ACC112 (cell line): ENCODE data around the gene ST3GAL4.

ENCODE experiments used
- H2AFZ ChIP-seq: fragments of 200-600 bp; sonication (generic); one replicate; pipeline ENCODE4 v1.6.0; 2017; ENCODE audit warnings: antibody characterized with exemption, low read length; ENCODE audit not compliant: unreplicated experiment
- H3K27ac ChIP-seq: fragments of 200-600 bp; sonication (generic); 2 replicates; pipeline ENCODE4 v1.5.1; 2014; ENCODE audit warnings: low read depth, mild to moderate bottlenecking, antibody characterized with exemption, low read length, moderate library complexity
- H3K27me3 ChIP-seq: fragments of 200-600 bp; sonication (generic); 2 replicates; pipeline ENCODE4 v1.6.1; 2014; ENCODE audit warnings: mild to moderate bottlenecking, antibody characterized with exemption, low read length, moderate library complexity, mixed read lengths; ENCODE audit not compliant: insufficient read depth
- H3K36me3 ChIP-seq: fragments of 200-600 bp; sonication (generic); 2 replicates; pipeline ENCODE4 v1.6.1; 2016; ENCODE audit warnings: mild to moderate bottlenecking, antibody characterized with exemption, low read length, moderate library complexity, mixed read lengths; ENCODE audit not compliant: insufficient read depth
- H3K4me1 ChIP-seq: fragments of 200-600 bp; sonication (generic); one replicate; pipeline ENCODE4 v1.6.1; 2016; ENCODE audit warnings: low read length, mixed read lengths; ENCODE audit not compliant: insufficient read depth, unreplicated experiment, control insufficient read depth
- H3K4me3 ChIP-seq: fragments of 200-600 bp; sonication (generic); 2 replicates; pipeline ENCODE4 v1.5.1; 2014; ENCODE audit warnings: mild to moderate bottlenecking, low read depth, low read length
- H3K79me2 ChIP-seq: fragments of 200-600 bp; sonication (generic); one replicate; pipeline ENCODE4 v1.6.0; 2016; ENCODE audit warnings: low read length; ENCODE audit not compliant: control insufficient read depth, unreplicated experiment, insufficient read depth

ST3GAL4 gene

GRCh38 chr11:126426820-126427749, 71.6 kb downstream of the ST3GAL4 start:
- Histone ChIP-seq H3K4me3 (no peak overlapping the region), H3K4me1 (peaks cover 17% of the 10 kb centered on the region)

GRCh38 chr11:126430581-126431335, 75.3 kb downstream of the ST3GAL4 start:
- Histone ChIP-seq H3K27ac (no peak overlapping the region; the same call in 1 of the 2 replicates), H3K27me3 (no peaks in the 10 kb centered on the region), H2AFZ (peak overlapping the region; percentile 87), H3K79me2 (no peaks in the 10 kb centered on the region), H3K36me3 (no peaks in the 10 kb centered on the region), H3K4me3 (no peak overlapping the region), H3K4me1 (peaks cover 23% of the 10 kb centered on the region)

More at GRCh38 chr11:126426820-126427749, 71.6 kb downstream of the ST3GAL4 start:
- Histone ChIP-seq H3K27me3 (no peaks in the 10 kb centered on the region), H3K27ac (no peak overlapping the region), H3K36me3 (no peaks in the 10 kb centered on the region), H2AFZ (no peak overlapping the region), H3K79me2 (no peaks in the 10 kb centered on the region)

- H3K27me3 ChIP-seq, result no peaks in the 10 kb centered on the region
- H3K79me2 ChIP-seq, result no peaks in the 10 kb centered on the region
- H2AFZ ChIP-seq, result peak overlapping the region; percentile 87
- peaks cover 23% of the 10 kb centered on the region for H3K4me1 ChIP-seq
- H3K36me3 ChIP-seq, result no peaks in the 10 kb centered on the region
- H3K27ac ChIP-seq, result peak overlapping the region; percentile 65
- H3K4me3 ChIP-seq, result peak overlapping the region; percentile 24; the same call in 1 of the 2 replicates
Measured at GRCh38 chr11:126431401-126432064, 76.0 kb downstream of the ST3GAL4 start.

GRCh38 chr11:126432065-126432461, 76.6 kb downstream of the ST3GAL4 start:
- Histone ChIP-seq H3K4me3 (no peak overlapping the region), H3K36me3 (no peaks in the 10 kb centered on the region), H3K27me3 (no peaks in the 10 kb centered on the region), H3K79me2 (no peaks in the 10 kb centered on the region), H3K4me1 (peaks cover 23% of the 10 kb centered on the region), H3K27ac (peak overlapping the region; percentile 65), H2AFZ (peak overlapping the region; percentile 87)

GRCh38 chr11:126432525-126432924, 77.0 kb downstream of the ST3GAL4 start:
- Histone ChIP-seq H3K4me1 (peaks cover 23% of the 10 kb centered on the region), H3K79me2 (no peaks in the 10 kb centered on the region), H2AFZ (peak overlapping the region; percentile 87), H3K36me3 (no peaks in the 10 kb centered on the region), H3K4me3 (no peak overlapping the region), H3K27me3 (no peaks in the 10 kb centered on the region), H3K27ac (peak overlapping the region; percentile 65; the same call in 1 of the 2 replicates)

GRCh38 chr11:126433244-126433846, 77.9 kb downstream of the ST3GAL4 start:
- H3K27me3 ChIP-seq, result no peaks in the 10 kb centered on the region
- peaks cover 23% of the 10 kb centered on the region for H3K4me1 ChIP-seq
- no peak overlapping the region for H2AFZ ChIP-seq
- no peak overlapping the region for H3K27ac ChIP-seq
- no peak overlapping the region for H3K4me3 ChIP-seq
- no peaks in the 10 kb centered on the region for H3K79me2 ChIP-seq
- no peaks in the 10 kb centered on the region for H3K36me3 ChIP-seq

- no peaks in the 10 kb centered on the region for H3K79me2 ChIP-seq
- H3K4me1 ChIP-seq, result peaks cover 23% of the 10 kb centered on the region
- no peak overlapping the region for H2AFZ ChIP-seq
- H3K4me3 ChIP-seq, result no peak overlapping the region
- H3K36me3 ChIP-seq, result no peaks in the 10 kb centered on the region
- H3K27me3 ChIP-seq, result no peaks in the 10 kb centered on the region
- no peak overlapping the region for H3K27ac ChIP-seq
Measured at GRCh38 chr11:126433989-126434949, 78.8 kb downstream of the ST3GAL4 start.

- Histone ChIP-seq H3K27ac (no peak overlapping the region), H3K79me2 (no peaks in the 10 kb centered on the region), H2AFZ (no peak overlapping the region), H3K27me3 (no peaks in the 10 kb centered on the region), H3K4me3 (no peak overlapping the region), H3K36me3 (no peaks in the 10 kb centered on the region), H3K4me1 (peaks cover 23% of the 10 kb centered on the region)
Measured at GRCh38 chr11:126434950-126435335, 79.5 kb downstream of the ST3GAL4 start.

- Histone ChIP-seq H3K4me1 (peaks cover 13% of the 10 kb centered on the region), H3K27me3 (no peaks in the 10 kb centered on the region), H3K27ac (no peak overlapping the region), H3K36me3 (no peaks in the 10 kb centered on the region), H3K79me2 (no peaks in the 10 kb centered on the region), H3K4me3 (no peak overlapping the region), H2AFZ (no peak overlapping the region)
Measured at GRCh38 chr11:126436209-126436755, 80.8 kb downstream of the ST3GAL4 start.
